Tongue (tissue), 2 donors: Measurements from ENCODE around the gene TAF10. TPM values are rescaled to one million over a fixed set of nuclear protein-coding genes. Genes with fewer than 3 reads are reported as not detected.

Experiments
- DNase-seq: peaks from one replicate; pipeline ENCODE4 v3.0.0-alpha.2; 2015
- total RNA-seq: library from RNA; depleted of rRNA; stranded (reverse); fragments of >200 nt; gene quantifications from one replicate; pipeline ENCODE4 v1.2.3, GENCODE V29; 2014

The TAF10 gene
- total RNA-seq, 1 donor from 2014 or later, result 20.6 TPM

GRCh38 chr11:6640036-6640984 is 28.3 kb upstream of the TAF10 start:
- DNase-seq, result no peak

GRCh38 chr11:6638429-6638828 is 26.4 kb upstream of the TAF10 start:
- no peak for DNase-seq

GRCh38 chr11:6637871-6638270 is 25.9 kb upstream of the TAF10 start:
- DNase-seq, result no peak

DNA sequence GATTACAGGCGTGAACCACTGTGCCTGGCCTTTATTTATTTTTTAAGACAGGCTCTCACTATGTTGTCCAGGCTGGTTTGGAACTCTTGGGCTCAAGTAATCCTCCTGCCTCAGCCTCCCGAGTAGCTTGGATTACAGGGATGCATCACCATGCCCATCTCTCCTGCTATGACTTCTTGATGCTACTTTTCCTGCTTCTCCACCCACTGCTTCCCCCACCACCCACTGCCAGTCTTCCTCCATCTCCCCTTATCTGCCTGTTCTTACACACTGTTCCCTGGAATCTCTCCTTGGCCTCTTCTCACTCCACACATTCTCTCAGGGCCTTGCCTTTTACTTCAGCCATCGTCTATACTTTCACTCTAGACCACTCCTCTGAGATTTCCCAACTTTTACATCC is 24.5 kb upstream of the TAF10 start:
- DNase-seq, result no peak

DNA sequence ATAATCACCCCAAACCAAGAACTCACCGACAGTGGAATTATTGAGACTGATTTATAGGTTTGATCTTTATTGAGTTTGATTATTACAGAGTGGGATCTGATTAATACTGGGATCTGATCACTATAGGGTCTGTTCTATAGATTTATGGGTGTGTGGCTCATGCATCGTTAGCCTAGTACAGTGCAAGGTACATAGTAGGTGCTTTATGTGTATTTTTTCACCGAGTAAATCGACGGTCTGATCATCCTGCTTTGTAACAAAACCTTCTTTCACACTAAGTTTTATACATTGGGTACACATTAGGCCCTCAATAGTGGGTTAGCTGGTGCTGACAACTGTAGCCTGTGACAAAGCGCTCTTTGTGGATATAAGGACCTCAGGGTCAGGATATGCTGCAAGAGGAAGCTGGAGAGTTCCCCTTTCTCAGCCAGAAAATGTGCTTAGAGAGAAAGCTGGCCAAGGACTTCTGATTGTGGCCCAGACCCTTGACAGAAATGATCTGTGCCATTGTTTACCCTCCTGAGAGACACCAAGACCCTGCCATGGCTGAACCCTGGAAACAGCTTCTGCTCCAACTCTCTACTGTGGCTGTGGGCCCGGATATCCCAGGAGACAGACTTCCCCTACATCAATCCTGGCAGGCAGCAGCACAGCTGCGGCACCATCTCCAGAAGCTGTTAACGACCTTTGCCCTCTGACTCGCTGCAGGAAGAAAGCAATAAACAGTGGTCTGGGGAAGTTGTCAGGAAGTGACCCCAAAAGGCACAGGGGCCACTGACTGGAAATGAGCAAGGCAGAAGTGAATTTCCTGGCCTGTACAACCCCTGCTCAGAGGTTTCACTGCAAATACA is 23.3 kb upstream of the TAF10 start:
- peak; percentile 40 for DNase-seq

- DNase-seq, result no peak
Observed at GRCh38 chr11:6634534-6634933, 22.5 kb upstream of the TAF10 start.

- DNase-seq, result no peak
Observed at GRCh38 chr11:6633422-6634408, 21.7 kb upstream of the TAF10 start.

DNA sequence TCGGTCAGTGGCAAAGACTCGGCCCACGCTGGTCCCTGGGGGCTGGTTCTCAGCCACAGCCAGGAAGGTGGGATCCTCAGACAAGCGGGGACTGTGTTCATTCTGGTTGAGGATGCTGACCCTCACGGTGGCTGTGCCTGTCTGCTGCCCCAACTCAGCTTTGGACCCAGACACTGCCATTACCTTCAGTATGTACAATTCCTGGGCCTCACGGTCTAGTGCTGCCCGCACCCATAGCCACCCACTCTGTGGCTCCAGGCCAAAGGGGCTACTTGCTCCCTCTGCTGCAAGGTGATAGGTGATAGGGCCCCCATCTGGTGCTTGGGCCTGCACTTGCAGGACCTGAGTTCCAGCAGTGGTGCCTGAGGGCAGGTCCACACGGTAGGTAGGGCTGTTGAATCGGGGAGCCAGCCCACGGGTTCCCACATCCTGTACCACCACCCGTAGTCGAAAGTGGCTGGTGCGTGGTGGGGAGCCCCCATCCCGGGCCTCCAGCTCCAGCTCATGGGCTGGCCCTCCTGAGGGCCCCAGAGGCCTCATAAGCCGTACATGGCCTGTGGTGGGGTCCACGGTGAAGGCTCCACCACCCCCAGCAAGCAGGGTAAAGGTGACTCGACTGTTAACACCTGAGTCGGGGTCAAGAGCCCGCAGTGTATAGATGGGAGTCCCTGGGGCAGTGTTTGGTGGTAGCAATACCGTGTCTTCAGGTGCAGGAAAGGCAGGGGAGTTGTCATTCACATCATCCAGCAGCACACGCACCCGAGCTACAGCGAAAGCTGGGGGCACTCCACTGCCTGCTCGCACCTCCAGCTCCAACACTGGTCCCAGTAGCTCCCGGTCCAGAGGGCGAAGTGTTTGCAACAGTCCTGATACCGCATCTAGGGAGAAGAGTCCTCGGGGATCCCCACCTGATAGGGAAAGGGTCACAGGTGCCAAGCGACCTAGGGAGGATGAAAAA is 20.4 kb upstream of the TAF10 start:
- no peak for DNase-seq

DNA sequence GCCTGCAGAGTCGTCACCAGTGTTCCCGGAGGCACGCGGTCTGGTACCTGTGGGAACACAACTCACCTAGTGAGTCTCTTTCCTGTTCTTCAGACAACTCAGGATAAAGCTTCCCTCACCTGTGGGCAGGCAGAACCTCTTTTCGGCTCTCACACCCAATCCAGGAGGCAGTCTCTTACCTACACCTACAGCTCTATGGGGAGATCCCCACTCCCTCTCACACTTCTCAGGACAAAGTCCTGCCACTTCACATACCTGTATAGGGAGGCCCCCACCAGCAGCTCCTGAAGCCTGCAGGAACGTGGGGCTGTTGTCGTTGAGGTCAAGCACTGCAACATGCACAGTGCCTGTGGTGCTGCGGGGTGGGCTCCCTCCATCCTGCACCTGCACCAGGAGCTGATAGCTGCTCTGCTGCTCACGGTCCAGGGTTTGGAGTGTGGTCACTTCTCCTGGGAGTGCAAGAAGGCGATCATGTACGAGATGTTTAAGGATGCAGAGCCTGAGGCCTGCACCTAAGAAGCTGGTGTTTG is 19.4 kb upstream of the TAF10 start:
- no peak for DNase-seq

DNA sequence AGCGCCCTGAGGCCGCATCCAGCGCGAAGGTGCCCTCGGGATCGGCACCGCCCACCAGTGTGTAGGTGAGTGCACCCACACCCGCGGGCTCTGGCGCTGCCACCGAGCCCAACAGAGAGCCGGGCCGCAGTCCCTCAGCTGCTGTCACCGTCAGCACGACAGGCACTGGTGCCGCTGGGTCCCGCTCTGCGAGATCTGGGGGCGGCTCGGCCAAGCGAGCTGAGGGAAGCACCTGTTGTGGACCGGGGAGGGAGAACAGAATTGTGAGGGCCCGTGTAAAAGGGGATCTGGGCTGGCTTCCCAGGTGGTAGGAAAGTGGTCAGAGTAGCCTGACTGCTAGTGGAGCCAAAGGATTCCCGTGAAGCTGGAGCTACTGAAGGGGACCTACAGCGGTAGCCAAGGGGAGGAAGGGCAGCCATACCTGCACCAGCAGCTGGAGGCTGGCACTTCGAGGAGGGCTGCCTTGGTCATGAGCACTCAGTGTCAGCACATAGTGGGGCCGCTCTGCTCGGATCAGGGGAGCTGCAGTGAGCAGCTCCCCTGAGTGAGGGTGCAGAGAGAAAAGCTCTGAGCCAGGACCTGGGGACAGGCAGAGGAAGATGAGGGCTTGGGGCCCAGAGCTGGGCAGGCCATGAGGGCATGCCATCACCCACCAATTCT is 18.7 kb upstream of the TAF10 start:
- DNase-seq, result no peak

- DNase-seq, result no peak
Observed at GRCh38 chr11:6629892-6630631, 18.0 kb upstream of the TAF10 start.

- no peak for DNase-seq
Observed at GRCh38 chr11:6629573-6629891, 17.5 kb upstream of the TAF10 start.

DNA sequence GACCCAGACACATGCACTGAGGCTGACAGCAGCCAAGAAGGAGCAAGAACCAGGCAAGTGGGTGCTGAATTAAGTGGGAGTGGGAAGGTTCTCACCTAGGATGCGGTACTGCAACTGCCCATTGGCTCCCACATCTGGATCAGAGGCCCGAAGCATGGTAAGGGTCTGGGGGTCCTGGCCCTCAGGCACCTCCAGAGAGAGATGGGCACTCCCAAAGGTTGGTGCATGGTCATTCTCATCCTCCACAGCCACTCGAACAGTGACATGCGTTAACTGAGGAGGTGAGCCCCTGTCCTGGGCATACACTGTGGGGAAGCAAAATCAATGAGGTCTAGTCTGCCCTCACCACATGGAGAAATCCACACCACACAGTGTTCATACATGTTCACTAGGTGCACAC is 16.5 kb upstream of the TAF10 start:
- no peak for DNase-seq

- no peak for DNase-seq
Observed at GRCh38 chr11:6627762-6628241, 15.8 kb upstream of the TAF10 start.

GRCh38 chr11:6626971-6627761 is 15.2 kb upstream of the TAF10 start:
- DNase-seq, result no peak

DNA sequence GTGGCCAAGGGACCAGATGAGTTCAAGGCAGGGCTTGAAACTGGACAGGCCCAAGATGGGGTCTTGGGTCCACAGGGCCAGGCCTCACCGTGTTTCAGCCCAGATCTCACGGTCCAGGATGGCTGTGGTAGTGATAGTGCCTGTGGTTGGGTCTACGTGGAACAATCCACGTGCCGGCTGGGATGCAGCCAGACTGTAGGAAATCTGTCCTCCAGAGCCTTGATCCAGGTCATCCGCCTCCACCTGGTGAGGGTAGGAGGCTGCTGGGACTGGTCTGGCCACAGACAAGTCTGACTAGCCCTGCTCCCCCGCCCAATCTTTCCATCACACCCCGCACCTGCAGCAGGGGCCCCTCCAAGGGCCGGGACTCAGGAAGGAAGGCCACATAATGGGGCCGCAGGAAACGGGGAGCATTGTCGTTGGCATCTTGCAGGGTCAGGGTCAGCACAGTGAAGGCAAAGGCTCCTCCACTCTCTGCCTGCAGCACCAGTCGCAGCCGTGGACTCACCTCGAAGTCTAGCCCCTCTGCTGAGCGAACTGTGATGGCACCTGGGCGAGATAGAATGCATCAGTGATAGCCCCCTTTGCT is 13.9 kb upstream of the TAF10 start:
- no peak for DNase-seq

DNA sequence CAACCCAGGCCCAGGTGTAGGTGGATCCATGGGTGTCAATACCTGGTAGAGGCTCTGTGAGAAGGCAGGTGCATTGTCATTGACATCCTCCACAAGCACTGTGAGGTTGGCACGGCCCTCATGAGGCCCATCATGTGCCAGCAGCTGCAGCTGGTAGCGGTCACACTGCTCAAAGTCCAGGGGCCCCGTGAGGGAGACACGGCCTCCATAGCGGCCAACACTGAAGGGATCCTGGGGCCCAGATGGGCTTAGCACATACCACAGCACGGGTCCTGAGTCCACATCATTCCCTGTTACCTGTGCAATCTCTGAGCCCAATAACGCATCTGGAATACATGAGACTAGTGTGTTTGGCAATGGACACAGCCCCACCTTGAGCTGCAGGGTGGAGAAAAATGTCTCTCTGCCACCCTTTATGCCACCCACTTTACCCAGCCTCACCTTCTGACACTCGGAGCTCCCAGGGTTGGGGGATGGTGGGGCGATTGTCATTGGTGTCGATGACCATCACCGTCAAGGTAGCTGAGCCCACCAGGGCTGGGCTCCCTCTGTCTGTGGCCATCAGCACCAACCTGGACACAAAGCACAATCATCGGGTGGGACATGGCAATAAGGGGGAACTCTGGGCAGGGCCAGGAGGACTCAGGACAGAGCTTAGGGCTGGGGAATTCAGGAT is 13.3 kb upstream of the TAF10 start:
- no peak for DNase-seq
